Breast epithelium (tissue), 3 donors: ENCODE results near the gene RUNDC3A.

Experiments used
- CTCF ChIP-seq, 3 donors: fragments of 450-650 bp; IDR thresholded peaks; one replicate each; pipeline ENCODE4 v1.5.1; 2016 to 2017; ENCODE audit warnings: antibody characterized with exemption in 3 of 3, mild to moderate bottlenecking in 3 of 3, moderate library complexity in 3 of 3
- POLR2AphosphoS5 ChIP-seq, 3 donors: sonication (generic); formaldehyde crosslinking; IDR thresholded peaks; one replicate each; pipeline ENCODE4 v1.6.1; 2017; ENCODE audit warnings: antibody characterized with exemption in 3 of 3

- TF ChIP-seq CTCF (IDR thresholded peaks at IDR 0.05) = no peak
- no peak for TF ChIP-seq POLR2AphosphoS5 (IDR thresholded peaks at IDR 0.05)
These were observed 25.0 kb downstream of the RUNDC3A start for GRCh38 chr17:44333371-44333770.
